GM12878 (cell line): ENCODE results near the gene KIFBP. TPM values are rescaled to one million over a fixed set of nuclear protein-coding genes. Genes with fewer than 3 reads are reported as not detected.

Experiments
- ATAC-seq: fragments of 200-7000 bp; cut with Tn5 transposase; 3 replicates; pipeline ENCODE4 v1.9.1; 2020; ENCODE audit warnings: mild to moderate bottlenecking, moderate library complexity
- BruUV-seq: library from RNA; stranded (reverse); fragments of 400-500 nt; replicated peaks from 2 replicates; lab custom pipeline; 2021; lab: Mats Ljungman, UMichigan
- CTCF ChIA-PET: fragments of 300-600 bp; sonication (Branson Sonifier 250); formaldehyde crosslinking; extraction: SDS; loops from one replicate; lab custom pipeline; 2021; ENCODE audit warnings: inconsistent platforms; lab: Yijun Ruan, JAX
- POLR2A ChIA-PET: fragments of 350-600 bp; formaldehyde crosslinking; extraction: SDS; loops from one replicate; lab custom pipeline; 2021; ENCODE audit warnings: inconsistent platforms; lab: Charles Lee
- RAD21 ChIA-PET: fragments of 300-600 bp; sonication (Branson Sonifier 250); formaldehyde crosslinking; loops from one replicate; lab custom pipeline; 2023; ENCODE audit warnings: antibody characterized with exemption; ENCODE audit not compliant: unreplicated experiment; lab: Charles Lee
- SMC1A ChIA-PET: fragments of 300-600 bp; sonication (Branson Sonifier 250); formaldehyde crosslinking; loops from one replicate; lab custom pipeline; 2023; ENCODE audit not compliant: unreplicated experiment, uncharacterized antibody; lab: Charles Lee
- DNase-seq: peaks from one replicate; pipeline ENCODE4 v3.0.0-alpha.2; 2011; ENCODE audit warnings: low read depth, low spot score
- FAIRE-seq: peaks from 3 replicates; lab custom pipeline; 2011; peaks lifted over from hg19 to GRCh38; lab: Jason Lieb, UNC
- H2AFZ ChIP-seq: 2 replicates; pipeline ENCODE4 v1.6.0; 2011; ENCODE audit warnings: low read depth, low read length, control low read depth; ENCODE audit not compliant: control insufficient read depth
- H3K27ac ChIP-seq: 2 replicates; pipeline ENCODE4 v1.5.1; 2011; ENCODE audit warnings: control low read depth; ENCODE audit not compliant: control insufficient read depth, insufficient read depth
- H3K27me3 ChIP-seq, 2 experiments: replicated peaks in 1 of 2; 2 replicates each; pipeline versions ENCODE4 v1.6.0 to v1.6.1; 2011; ENCODE audit warnings: low read length in 1 of 2; ENCODE audit not compliant: control insufficient read depth in 2 of 2, insufficient read depth in 2 of 2
- H3K36me3 ChIP-seq, 2 experiments: 2 replicates each; pipeline ENCODE4 v1.5.1; 2011; ENCODE audit warnings: low read length in 1 of 2; ENCODE audit not compliant: control insufficient read depth in 2 of 2, insufficient read depth in 2 of 2
- H3K4me1 ChIP-seq: 2 replicates; pipeline ENCODE4 v1.6.1; 2011; ENCODE audit warnings: mild to moderate bottlenecking, low read length, moderate library complexity, mixed read lengths; ENCODE audit not compliant: control insufficient read depth, insufficient read depth
- H3K4me2 ChIP-seq: 2 replicates; pipeline ENCODE4 v1.6.0; 2011; ENCODE audit warnings: control low read depth; ENCODE audit not compliant: control insufficient read depth, insufficient read depth
- H3K4me3 ChIP-seq: fragments of 200-600 bp; sonication (generic); 2 replicates; pipeline ENCODE4 v1.5.1; 2016
- H3K79me2 ChIP-seq: 2 replicates; pipeline ENCODE4 v1.6.0; 2011; ENCODE audit warnings: low read length; ENCODE audit not compliant: control insufficient read depth, insufficient read depth
- H3K9ac ChIP-seq: 2 replicates; pipeline ENCODE4 v1.8.0; 2011; ENCODE audit warnings: low read length, control low read depth, mixed read lengths; ENCODE audit not compliant: control insufficient read depth, insufficient read depth
- H3K9me3 ChIP-seq: replicated peaks from 3 replicates; pipeline ENCODE4 v1.5.1; 2011; ENCODE audit warnings: mild to moderate bottlenecking, low read length; ENCODE audit not compliant: control insufficient read depth, insufficient read depth
- H4K20me1 ChIP-seq: 2 replicates; pipeline ENCODE4 v1.6.0; 2011; ENCODE audit not compliant: control insufficient read depth, insufficient read depth
- ASH2L ChIP-seq: fragments of 300-600, 200-600 bp; sonication (generic); IDR thresholded peaks from 2 replicates; pipeline ENCODE4 v1.6.1; 2017; ENCODE audit warnings: low read depth, mild to moderate bottlenecking, borderline replicate concordance
- DPF2 ChIP-seq: fragments of 450-650 bp; IDR thresholded peaks from 2 replicates; pipeline ENCODE4 v1.6.1; 2017; ENCODE audit warnings: mild to moderate bottlenecking
- E2F8 ChIP-seq: fragments of 450-650 bp; IDR thresholded peaks from 2 replicates; pipeline ENCODE4 v1.6.1; 2018; ENCODE audit warnings: mild to moderate bottlenecking, low read depth, moderate library complexity; ENCODE audit not compliant: partially characterized antibody
- EED ChIP-seq: sonication (generic); IDR thresholded peaks from 2 replicates; pipeline ENCODE4 v1.6.1; 2016; ENCODE audit warnings: antibody characterized with exemption, low read depth
- EP300 ChIP-seq, 2 experiments: fragments of 150-350 bp in 1 of 2; IDR thresholded peaks; 2 replicates each; pipeline ENCODE4 v1.6.1; 2011 to 2012; ENCODE audit warnings: low read depth in 2 of 2, low read length in 2 of 2, borderline replicate concordance in 1 of 2, improper control_type of control experiment in 1 of 2, inconsistent platforms in 1 of 2; ENCODE audit not compliant: control insufficient read depth in 1 of 2
- EZH2 ChIP-seq: IDR thresholded peaks from 2 replicates; pipeline ENCODE4 v1.6.1; 2012; ENCODE audit warnings: low read depth, mild to moderate bottlenecking, control low read depth, inconsistent platforms, low read length, borderline replicate concordance; ENCODE audit not compliant: control insufficient read depth
- IKZF2 ChIP-seq, 2 experiments: fragments of 450-650 bp; IDR thresholded peaks; 2 replicates each; pipeline ENCODE4 v1.6.1; 2017; ENCODE audit warnings: mild to moderate bottlenecking in 2 of 2, moderate library complexity in 2 of 2
- IRF5 ChIP-seq: fragments of 450-650 bp; IDR thresholded peaks from 2 replicates; pipeline ENCODE4 v1.6.1; 2017; ENCODE audit warnings: borderline replicate concordance
- MTA3 ChIP-seq: IDR thresholded peaks from 2 replicates; pipeline ENCODE4 v1.6.1; 2012; ENCODE audit warnings: low read length, inconsistent platforms, borderline replicate concordance
- NRF1 ChIP-seq: conservative IDR thresholded peaks from 2 replicates; pipeline ENCODE4 v1.6.1; 2011; ENCODE audit warnings: mild to moderate bottlenecking, low read depth, low read length, improper control_type of control experiment
- PML ChIP-seq: IDR thresholded peaks from 2 replicates; pipeline ENCODE4 v1.6.1; 2012; ENCODE audit warnings: low read length, inconsistent platforms
- POLR2AphosphoS2 ChIP-seq: IDR thresholded peaks from 2 replicates; pipeline ENCODE4 v1.6.1; 2011; ENCODE audit warnings: low read depth, mild to moderate bottlenecking, low read length, improper control_type of control experiment, moderate library complexity
- SP1 ChIP-seq: IDR thresholded peaks from one replicate; pipeline ENCODE4 v1.6.1; 2011; ENCODE audit warnings: low read depth, low read length
- SPI1 ChIP-seq: IDR thresholded peaks from 2 replicates; pipeline ENCODE4 v1.6.1; 2011; ENCODE audit warnings: low read depth, mild to moderate bottlenecking, low read length, moderate library complexity, borderline replicate concordance; ENCODE audit not compliant: insufficient read depth
- STAT1 ChIP-seq: fragments of 450-650 bp; conservative IDR thresholded peaks from 2 replicates; pipeline ENCODE4 v1.6.1; 2014; ENCODE audit warnings: antibody characterized with exemption, mild to moderate bottlenecking
- TARDBP ChIP-seq: IDR thresholded peaks from 2 replicates; pipeline ENCODE4 v1.6.1; 2016; ENCODE audit warnings: borderline replicate concordance
- ZBED1 ChIP-seq: IDR thresholded peaks from 2 replicates; pipeline ENCODE4 v1.6.1; 2016; ENCODE audit warnings: borderline replicate concordance
- ZNF207 ChIP-seq: fragments of 450-650 bp; IDR thresholded peaks from 2 replicates; pipeline ENCODE4 v1.6.1; 2014; ENCODE audit warnings: antibody characterized with exemption, mild to moderate bottlenecking, borderline replicate concordance
- ZNF24 ChIP-seq: fragments of 450-650 bp; IDR thresholded peaks from 2 replicates; pipeline ENCODE4 v1.6.1; 2017; ENCODE audit warnings: antibody characterized with exemption, mild to moderate bottlenecking
- WGBS: methylation state at CpG from one replicate; pipeline ENCODE4 v1.1.6; 2016; ENCODE audit warnings: low lambda C conversion rate; ENCODE audit not compliant: insufficient replicate concordance, insufficient coverage; ENCODE audit errors: missing lambda C conversion rate; 5-methylcytosine and 5-hydroxymethylcytosine counted together
- in situ Hi-C: fragments of 300-500 bp; cut with MboI; formaldehyde crosslinking; loops from 9 replicates; pipeline ENCODE4 v1.14.3; 2018; ENCODE audit warnings: mixed read lengths
- intact Hi-C: fragments of 100-400 bp; cut with micrococcal nuclease; formaldehyde crosslinking; loops from one replicate; pipeline ENCODE4 v1.14.2; 2022; ENCODE audit not compliant: unreplicated experiment
- polyA plus RNA-seq, 11 experiments: library from polyadenylated mRNA; depleted of rRNA in 4 of 11; unstranded in 6 of 11; stranded (reverse) in 5 of 11; fragments of >200 nt; fragmentation: Nextera tagmentation in 4 of 11; fragmentation: Illumina TruSeq in 1 of 11; extraction: Ambion mirVana in 4 of 11; extraction: Trizol in 1 of 11; gene quantifications; 1 replicate in 1 of 11; 2 replicates in 10 of 11; pipeline versions ENCODE4 v1.2.1 to v1.2.3, GENCODE V29; 2011 to 2016; ENCODE audit warnings: inconsistent platforms in 2 of 11, missing spikeins in 2 of 11, low read depth in 1 of 11
- total RNA-seq, 4 experiments: library from RNA; depleted of rRNA in 3 of 4; stranded (reverse); fragments of >200 nt in 3 of 4; fragmentation: Illumina TruSeq in 1 of 4; extraction: Trizol in 1 of 4; gene quantifications; 2 replicates each; pipeline versions ENCODE4 v1.2.1 to v1.2.3, GENCODE V29; 2013 to 2021

KIFBP gene
- total and polyA plus RNA-seq, 10 of the 15 experiments (the other 5 are each of a cell fraction or from before 2014, with no cell fraction given): 8.6 to 29.5 (median 18.7) TPM

- in situ Hi-C loops (no loop called here), intact Hi-C loops (loop anchor here (1.0 to 2.0 kb wide), 3 partner anchors 11 to 22 kb away; no protein-coding TSS in a partner anchor)
- H3K79me2 ChIP-seq: peaks cover 1% of the 10 kb centered on the region; the same call in 1 of the 2 replicates
- ATAC-seq: peak; percentile 76
- POLR2A ChIA-PET: interaction anchor here (0.8 to 9.9 kb wide), 10 partner anchors 15 to 261 kb away, joined by 3 to 231 read pairs (median 9); partner anchors contain the start of gene SRGN
- SMC1A ChIA-PET: interaction anchor here (0.8 to 9.0 kb wide), 22 partner anchors 9 to 81 kb away, joined by 3 to 253 read pairs (median 5); partner anchors contain the start of gene SRGN
- peak; percentile 83 for FAIRE-seq
- H3K4me2 ChIP-seq: peak overlapping the region; percentile 39
- peak overlapping the region; percentile 57 for H3K9ac ChIP-seq
- peaks cover 33% of the 10 kb centered on the region for H3K4me1 ChIP-seq
- no peaks in the 10 kb centered on the region for H3K9me3 ChIP-seq
- CTCF ChIA-PET: interaction anchor here (0.9 to 6.0 kb wide), 13 partner anchors 10 to 151 kb away, joined by 3 to 121 read pairs (median 7); partner anchors contain the start of gene SRGN
- no peaks in the 10 kb centered on the region for H4K20me1 ChIP-seq
- DNase-seq: no peak
- peak overlapping the region; percentile 91 for H3K27ac ChIP-seq
- H3K36me3 ChIP-seq: no peaks in the 10 kb centered on the region
- peak overlapping the region; percentile 51 for H2AFZ ChIP-seq
- H3K27me3 ChIP-seq: no peaks in the 10 kb centered on the region
- RAD21 ChIA-PET: interaction anchor here (1.0 to 25.6 kb wide), 15 partner anchors 12 to 109 kb away, joined by 3 to 544 read pairs (median 3); partner anchors contain the start of gene SRGN
- TSS peak; percentile 98 for BruUV-seq
- WGBS: 6% methylated on average over 8 of the region's 8 CpGs
- H3K4me3 ChIP-seq: peak overlapping the region; percentile 45; the same call in 1 of the 2 replicates
- TF ChIP-seq POLR2AphosphoS2 (no peak), ZNF24 (no peak), TARDBP (no peak), IRF5 (no peak), IKZF2 (IDR thresholded peaks at IDR 0.05) (peak; percentile 99), EED (peak; percentile 99), SPI1 (peak; percentile 87), STAT1 (no peak), ASH2L (no peak), PML (0 out of 2 replicates have a peak, but pooled peaks have one; percentile 42), EP300 (IDR thresholded peaks at IDR 0.05; ENCODE audit: borderline replicate concordance in 1 of 2, control insufficient read depth in 1 of 2, low read depth in 2 of 2, low read length in 2 of 2) (peak; percentile 55 to 70; a peak in 2 of 4 replicates), DPF2 (peak; percentile 89), ZNF207 (no peak; the same call in 1 of the 2 replicates), EZH2 (no peak), NRF1 (no peak), SP1 (peak; percentile 44), MTA3 (no peak; the same call in 1 of the 2 replicates), ZBED1 (peak; percentile 28; the same call in 1 of the 2 replicates), E2F8 (no peak)
Observed at GRCh38 chr10:69065406-69066361, 77.1 kb downstream of the KIFBP start.
